Measurements from ENCODE around the gene SLF2. TPM values are rescaled to one million over a fixed set of nuclear protein-coding genes. Genes with fewer than 3 reads are reported as not detected.

The SLF2 gene
- total and polyA plus RNA-seq, 2 of the 13 experiments (the other 11 are each of a cell fraction or from before 2014, with no cell fraction given): 12.2 to 48.1 TPM

GRCh38 chr10:100907175-100907574, 5.6 kb upstream of the SLF2 start (continued):
- no peak for TF ChIP-seq JARID2 (CRISPR knock-in tag; IDR thresholded peaks at IDR 0.05; ENCODE audit: insufficient replicate concordance)
- TF ChIP-seq BCL6 (CRISPR knock-in tag; IDR thresholded peaks at IDR 0.05): peak; percentile 32; the same call in 1 of the 2 replicates
- no peak for TF ChIP-seq ZNF333 (CRISPR knock-in tag; IDR thresholded peaks at IDR 0.05; ENCODE audit: borderline replicate concordance)
- TF ChIP-seq, protein P1, sequence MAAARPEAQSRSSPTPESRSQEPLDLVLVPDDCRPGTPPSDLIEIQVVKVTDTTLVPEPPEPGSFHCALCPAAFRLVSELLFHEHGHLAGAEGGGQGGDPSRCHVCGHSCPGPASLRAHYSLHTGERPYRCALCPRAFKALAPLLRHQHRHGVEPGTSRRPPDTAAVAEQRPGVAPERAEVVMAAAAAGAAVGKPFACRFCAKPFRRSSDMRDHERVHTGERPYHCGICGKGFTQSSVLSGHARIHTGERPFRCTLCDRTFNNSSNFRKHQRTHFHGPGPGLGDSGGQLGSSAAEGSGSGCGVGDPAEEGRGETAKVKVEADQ (CRISPR knock-in tag; IDR thresholded peaks at IDR 0.05; ENCODE audit: borderline replicate concordance): no peak
- no peak for TF ChIP-seq GZF1 (CRISPR knock-in tag; IDR thresholded peaks at IDR 0.05)
- no peak for TF ChIP-seq IKZF4 (CRISPR knock-in tag; IDR thresholded peaks at IDR 0.05; ENCODE audit: borderline replicate concordance, low read depth, not compliant biosample characterization)
- TF ChIP-seq ARNT2 (CRISPR knock-in tag; IDR thresholded peaks at IDR 0.05; ENCODE audit: low read depth): no peak
- no peak for TF ChIP-seq TRAFD1 (CRISPR knock-in tag; IDR thresholded peaks at IDR 0.05; ENCODE audit: borderline replicate concordance)
- TF ChIP-seq ZNF180 (CRISPR knock-in tag; IDR thresholded peaks at IDR 0.05; ENCODE audit: borderline replicate concordance, low read depth): no peak
- peak; percentile 64; the same call in 1 of the 2 replicates for TF ChIP-seq RXRB (CRISPR knock-in tag; IDR thresholded peaks at IDR 0.05; ENCODE audit: borderline replicate concordance)
- no peak for TF ChIP-seq KLF6 (CRISPR knock-in tag; IDR thresholded peaks at IDR 0.05)
- TF ChIP-seq MLLT10 (CRISPR knock-in tag; IDR thresholded peaks at IDR 0.05): no peak
- TF ChIP-seq FOXJ3 (CRISPR knock-in tag; IDR thresholded peaks at IDR 0.05; ENCODE audit: borderline replicate concordance): no peak
- TF ChIP-seq, protein P2, sequence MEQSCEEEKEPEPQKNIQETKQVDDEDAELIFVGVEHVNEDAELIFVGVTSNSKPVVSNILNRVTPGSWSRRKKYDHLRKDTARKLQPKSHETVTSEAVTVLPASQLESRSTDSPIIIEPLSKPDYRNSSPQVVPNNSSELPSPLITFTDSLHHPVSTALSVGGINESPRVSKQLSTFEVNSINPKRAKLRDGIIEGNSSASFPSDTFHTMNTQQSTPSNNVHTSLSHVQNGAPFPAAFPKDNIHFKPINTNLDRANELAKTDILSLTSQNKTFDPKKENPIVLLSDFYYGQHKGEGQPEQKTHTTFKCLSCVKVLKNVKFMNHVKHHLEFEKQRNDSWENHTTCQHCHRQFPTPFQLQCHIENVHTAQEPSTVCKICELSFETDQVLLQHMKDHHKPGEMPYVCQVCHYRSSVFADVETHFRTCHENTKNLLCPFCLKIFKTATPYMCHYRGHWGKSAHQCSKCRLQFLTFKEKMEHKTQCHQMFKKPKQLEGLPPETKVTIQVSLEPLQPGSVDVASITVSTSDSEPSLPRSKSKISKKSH (CRISPR knock-in tag; IDR thresholded peaks at IDR 0.05; ENCODE audit: borderline replicate concordance): no peak
- no peak for TF ChIP-seq ZNF367 (CRISPR knock-in tag; IDR thresholded peaks at IDR 0.05; ENCODE audit: borderline replicate concordance)
- no peak for TF ChIP-seq ZNF703 (CRISPR knock-in tag; IDR thresholded peaks at IDR 0.05; ENCODE audit: borderline replicate concordance)
- TF ChIP-seq, protein P3, sequence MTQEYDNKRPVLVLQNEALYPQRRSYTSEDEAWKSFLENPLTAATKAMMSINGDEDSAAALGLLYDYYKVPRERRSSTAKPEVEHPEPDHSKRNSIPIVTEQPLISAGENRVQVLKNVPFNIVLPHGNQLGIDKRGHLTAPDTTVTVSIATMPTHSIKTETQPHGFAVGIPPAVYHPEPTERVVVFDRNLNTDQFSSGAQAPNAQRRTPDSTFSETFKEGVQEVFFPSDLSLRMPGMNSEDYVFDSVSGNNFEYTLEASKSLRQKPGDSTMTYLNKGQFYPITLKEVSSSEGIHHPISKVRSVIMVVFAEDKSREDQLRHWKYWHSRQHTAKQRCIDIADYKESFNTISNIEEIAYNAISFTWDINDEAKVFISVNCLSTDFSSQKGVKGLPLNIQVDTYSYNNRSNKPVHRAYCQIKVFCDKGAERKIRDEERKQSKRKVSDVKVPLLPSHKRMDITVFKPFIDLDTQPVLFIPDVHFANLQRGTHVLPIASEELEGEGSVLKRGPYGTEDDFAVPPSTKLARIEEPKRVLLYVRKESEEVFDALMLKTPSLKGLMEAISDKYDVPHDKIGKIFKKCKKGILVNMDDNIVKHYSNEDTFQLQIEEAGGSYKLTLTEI (CRISPR knock-in tag; conservative IDR thresholded peaks at IDR 0.05): no peak
- TF ChIP-seq ZNF83 (CRISPR knock-in tag; IDR thresholded peaks at IDR 0.05; ENCODE audit: borderline replicate concordance): no peak
- TF ChIP-seq NR2F2 (IDR thresholded peaks at IDR 0.05; ENCODE audit: borderline replicate concordance, low read depth): peak; percentile 28; the same call in 1 of the 2 replicates
- no peak for TF ChIP-seq AGO1 (IDR thresholded peaks at IDR 0.05; ENCODE audit: low read depth, low read length, poor library complexity, severe bottlenecking)
- TF ChIP-seq, protein P4, sequence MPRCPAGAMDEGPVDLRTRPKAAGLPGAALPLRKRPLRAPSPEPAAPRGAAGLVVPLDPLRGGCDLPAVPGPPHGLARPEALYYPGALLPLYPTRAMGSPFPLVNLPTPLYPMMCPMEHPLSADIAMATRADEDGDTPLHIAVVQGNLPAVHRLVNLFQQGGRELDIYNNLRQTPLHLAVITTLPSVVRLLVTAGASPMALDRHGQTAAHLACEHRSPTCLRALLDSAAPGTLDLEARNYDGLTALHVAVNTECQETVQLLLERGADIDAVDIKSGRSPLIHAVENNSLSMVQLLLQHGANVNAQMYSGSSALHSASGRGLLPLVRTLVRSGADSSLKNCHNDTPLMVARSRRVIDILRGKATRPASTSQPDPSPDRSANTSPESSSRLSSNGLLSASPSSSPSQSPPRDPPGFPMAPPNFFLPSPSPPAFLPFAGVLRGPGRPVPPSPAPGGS (CRISPR knock-in tag; IDR thresholded peaks at IDR 0.05): no peak

Measured in HepG2 (cell line).